Measurements from ENCODE around the gene TIMELESS.
"Not testable (repeated sequence)": the region's sequence is repeated elsewhere in the genome, so short reads cannot be mapped to it uniquely, and the experiment has no call there.

DNA sequence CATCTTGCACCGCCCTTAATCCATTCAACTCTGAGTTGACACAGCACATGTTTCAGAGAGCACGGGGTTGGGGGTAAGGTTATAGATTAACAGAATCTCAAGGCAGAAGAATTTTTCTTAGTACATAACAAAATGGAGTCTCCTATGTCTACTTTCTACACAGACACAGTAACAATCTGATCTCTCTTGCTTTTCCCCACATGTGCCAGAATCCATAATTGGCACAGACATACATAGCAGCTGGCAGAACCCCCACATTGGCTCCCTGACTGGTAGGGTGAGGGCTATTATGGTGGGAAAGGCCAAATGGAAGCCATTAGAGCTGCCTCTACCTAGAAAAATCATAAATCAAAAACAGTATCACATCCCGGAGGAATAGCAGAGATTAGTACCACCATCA is 48.1 kb downstream of the TIMELESS start:
- TF ChIP-seq, protein P1, sequence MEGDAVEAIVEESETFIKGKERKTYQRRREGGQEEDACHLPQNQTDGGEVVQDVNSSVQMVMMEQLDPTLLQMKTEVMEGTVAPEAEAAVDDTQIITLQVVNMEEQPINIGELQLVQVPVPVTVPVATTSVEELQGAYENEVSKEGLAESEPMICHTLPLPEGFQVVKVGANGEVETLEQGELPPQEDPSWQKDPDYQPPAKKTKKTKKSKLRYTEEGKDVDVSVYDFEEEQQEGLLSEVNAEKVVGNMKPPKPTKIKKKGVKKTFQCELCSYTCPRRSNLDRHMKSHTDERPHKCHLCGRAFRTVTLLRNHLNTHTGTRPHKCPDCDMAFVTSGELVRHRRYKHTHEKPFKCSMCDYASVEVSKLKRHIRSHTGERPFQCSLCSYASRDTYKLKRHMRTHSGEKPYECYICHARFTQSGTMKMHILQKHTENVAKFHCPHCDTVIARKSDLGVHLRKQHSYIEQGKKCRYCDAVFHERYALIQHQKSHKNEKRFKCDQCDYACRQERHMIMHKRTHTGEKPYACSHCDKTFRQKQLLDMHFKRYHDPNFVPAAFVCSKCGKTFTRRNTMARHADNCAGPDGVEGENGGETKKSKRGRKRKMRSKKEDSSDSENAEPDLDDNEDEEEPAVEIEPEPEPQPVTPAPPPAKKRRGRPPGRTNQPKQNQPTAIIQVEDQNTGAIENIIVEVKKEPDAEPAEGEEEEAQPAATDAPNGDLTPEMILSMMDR (IDR thresholded peaks at IDR 0.05), result not testable (repeated sequence)
- TF ChIP-seq POLR2A (IDR thresholded peaks at IDR 0.05), result not testable (repeated sequence)
